OCI-LY1 (cell line): ENCODE measurements around the gene SMIM5.

Experiments used
- H2AFZ ChIP-seq: fragments of 200-600 bp; sonication (generic), shearing (Covaris generic); 2 replicates; pipeline ENCODE4 v1.6.0; 2014; ENCODE audit warnings: antibody characterized with exemption, mild to moderate bottlenecking, low read length
- H3F3A ChIP-seq: fragments of 200-600 bp; sonication (generic), shearing (Covaris generic); 2 replicates; pipeline ENCODE4 v1.6.0; 2014; ENCODE audit warnings: mild to moderate bottlenecking, antibody characterized with exemption, low read length, moderate library complexity; ENCODE audit not compliant: insufficient read depth
- H3K27ac ChIP-seq: fragments of 200-600 bp; sonication (generic); 2 replicates; pipeline ENCODE4 v1.5.1; 2014; ENCODE audit warnings: low read length, mixed run types, mild to moderate bottlenecking, low read depth; ENCODE audit not compliant: poor library complexity, severe bottlenecking
- H3K27me3 ChIP-seq: fragments of 200-600 bp; sonication (generic); 2 replicates; pipeline ENCODE4 v1.6.0; 2014; ENCODE audit warnings: antibody characterized with exemption, mild to moderate bottlenecking, low read length, moderate library complexity; ENCODE audit not compliant: insufficient read depth
- H3K36me3 ChIP-seq: fragments of 200-600 bp; sonication (generic); 2 replicates; pipeline ENCODE4 v1.6.1; 2014; ENCODE audit warnings: mild to moderate bottlenecking, antibody characterized with exemption, low read length, moderate library complexity, mixed read lengths; ENCODE audit not compliant: insufficient read depth
- H3K4me1 ChIP-seq: fragments of 200-600 bp; sonication (generic); 2 replicates; pipeline ENCODE4 v1.5.1; 2014; ENCODE audit warnings: mild to moderate bottlenecking, low read length, moderate library complexity; ENCODE audit not compliant: insufficient read depth, severe bottlenecking
- H3K4me2 ChIP-seq: fragments of 200-600 bp; sonication (generic), shearing (Covaris generic); 2 replicates; pipeline ENCODE4 v1.6.1; 2014; ENCODE audit warnings: low read length
- H3K4me3 ChIP-seq: fragments of 200-600 bp; sonication (generic); 2 replicates; pipeline ENCODE4 v1.5.1; 2014; ENCODE audit warnings: low read length, low read depth, mild to moderate bottlenecking, mixed read lengths; ENCODE audit not compliant: poor library complexity, severe bottlenecking
- H3K79me2 ChIP-seq: fragments of 200-600 bp; shearing (Covaris generic); 2 replicates; pipeline ENCODE4 v1.6.1; 2016; ENCODE audit warnings: mixed run types, low read length, mixed read lengths; ENCODE audit not compliant: insufficient read depth
- H3K9ac ChIP-seq: fragments of 200-600 bp; sonication (generic), shearing (Covaris generic); 2 replicates; pipeline ENCODE4 v1.6.1; 2014; ENCODE audit warnings: mild to moderate bottlenecking, low read length, mixed read lengths
- H3K9me2 ChIP-seq: fragments of 200-600 bp; sonication (generic), shearing (Covaris generic); 2 replicates; pipeline ENCODE4 v1.6.1; 2014; ENCODE audit warnings: low read depth, mild to moderate bottlenecking, low read length, mixed read lengths
- H3K9me3 ChIP-seq: fragments of 200-600 bp; shearing (Covaris generic); 2 replicates; pipeline ENCODE4 v1.6.1; 2014; ENCODE audit warnings: low read length, mixed read lengths
- H4K20me1 ChIP-seq: fragments of 200-600 bp; sonication (generic), shearing (Covaris generic); 2 replicates; pipeline ENCODE4 v1.6.0; 2016; ENCODE audit warnings: mild to moderate bottlenecking, low read length; ENCODE audit not compliant: insufficient read depth
- CTCF ChIP-seq: fragments of 200-600 bp; sonication (generic), shearing (Covaris generic); IDR thresholded peaks from 2 replicates; pipeline ENCODE4 v1.5.1; 2017; ENCODE audit warnings: mild to moderate bottlenecking, antibody characterized with exemption, low read length, moderate library complexity, mixed read lengths
- EZH2 ChIP-seq: fragments of 200-600 bp; sonication (generic), shearing (Covaris generic); IDR thresholded peaks from 2 replicates; pipeline ENCODE4 v1.8.0; 2017; ENCODE audit warnings: borderline replicate concordance, mixed run types, mild to moderate bottlenecking, antibody characterized with exemption, low read length, moderate library complexity, mixed read lengths

SMIM5 gene

GRCh38 chr17:75616521-75617122 lies 16.6 kb upstream of the SMIM5 start:
- Histone ChIP-seq H3K79me2 (no peaks in the 10 kb centered on the region), H3K4me1 (no peaks in the 10 kb centered on the region), H3K36me3 (no peaks in the 10 kb centered on the region), H4K20me1 (no peaks in the 10 kb centered on the region), H3K9me3 (no peaks in the 10 kb centered on the region), H3K27me3 (no peaks in the 10 kb centered on the region; the same call in 1 of the 2 replicates), H3F3A (no peaks in the 10 kb centered on the region), H3K9ac (no peak overlapping the region), H3K27ac (no peak overlapping the region), H3K4me2 (no peak overlapping the region), H3K9me2 (no peaks in the 10 kb centered on the region), H3K4me3 (no peak overlapping the region), H2AFZ (no peak overlapping the region)
- TF ChIP-seq EZH2, result no peak
- TF ChIP-seq CTCF, result no peak

GRCh38 chr17:75617218-75617617 lies 16.0 kb upstream of the SMIM5 start:
- TF ChIP-seq CTCF, result no peak
- no peaks in the 10 kb centered on the region for H3K79me2 ChIP-seq
- no peak overlapping the region for H3K4me3 ChIP-seq
- H2AFZ ChIP-seq, result no peak overlapping the region
- no peaks in the 10 kb centered on the region for H3K9me2 ChIP-seq
- no peaks in the 10 kb centered on the region for H3K36me3 ChIP-seq
- no peaks in the 10 kb centered on the region for H3K4me1 ChIP-seq
- H3F3A ChIP-seq, result no peaks in the 10 kb centered on the region
- H4K20me1 ChIP-seq, result no peaks in the 10 kb centered on the region
- H3K9ac ChIP-seq, result no peak overlapping the region
- no peaks in the 10 kb centered on the region; the same call in 1 of the 2 replicates for H3K27me3 ChIP-seq
- H3K27ac ChIP-seq, result no peak overlapping the region
- H3K9me3 ChIP-seq, result no peaks in the 10 kb centered on the region
- no peak overlapping the region for H3K4me2 ChIP-seq

GRCh38 chr17:75617675-75618074 lies 15.6 kb upstream of the SMIM5 start:
- Histone ChIP-seq H3K79me2 (no peaks in the 10 kb centered on the region), H4K20me1 (no peaks in the 10 kb centered on the region), H3K27me3 (no peaks in the 10 kb centered on the region; the same call in 1 of the 2 replicates), H3K9me3 (no peaks in the 10 kb centered on the region), H3K4me2 (no peak overlapping the region), H3K9me2 (no peaks in the 10 kb centered on the region), H2AFZ (no peak overlapping the region), H3K4me1 (no peaks in the 10 kb centered on the region), H3K4me3 (no peak overlapping the region), H3K36me3 (no peaks in the 10 kb centered on the region), H3F3A (no peaks in the 10 kb centered on the region), H3K9ac (no peak overlapping the region), H3K27ac (no peak overlapping the region)
- TF ChIP-seq EZH2 (no peak), CTCF (no peak)
